K562 (cell line): Measurements from ENCODE around the gene CNGB1. TPM values are rescaled to one million over a fixed set of nuclear protein-coding genes. Genes with fewer than 3 reads are reported as not detected.

ENCODE experiments used
- ATAC-seq: fragments of 200-7000 bp; cut with Tn5 transposase; 3 replicates; pipeline ENCODE4 v1.9.1; 2020; ENCODE audit warnings: moderate library complexity
- BruUV-seq: library from RNA; stranded (reverse); fragments of 400-500 nt; replicated peaks from 2 replicates; lab custom pipeline; 2021; lab: Mats Ljungman, UMichigan
- CTCF ChIA-PET: fragments of 300-600 bp; formaldehyde crosslinking; extraction: SDS; loops from one replicate; lab custom pipeline; 2021; ENCODE audit warnings: low intra/inter-chr PET ratio; lab: Yijun Ruan, JAX
- POLR2A ChIA-PET: fragments of 300-600, 350-650 bp; sonication (Branson Sonifier 250); formaldehyde crosslinking; extraction: SDS; loops from one replicate; lab custom pipeline; 2021; ENCODE audit warnings: antibody characterized with exemption, inconsistent platforms; lab: Yijun Ruan, JAX
- DNase-seq, 4 experiments: peaks; one replicate each; pipeline versions ENCODE4 v3.0.0 to v3.0.0-alpha.2; 2011 to 2018; ENCODE audit warnings: low spot score in 3 of 4, mixed read lengths in 3 of 4; ENCODE audit errors: extremely low read depth in 1 of 4
- FAIRE-seq: peaks from 2 replicates; lab custom pipeline; 2011; peaks lifted over from hg19 to GRCh38; lab: Jason Lieb, UNC
- H2AFZ ChIP-seq: 2 replicates; pipeline ENCODE4 v1.6.0; 2011; ENCODE audit warnings: low read depth, low read length, control low read depth, inconsistent platforms
- H3K27ac ChIP-seq: fragments of 200-600 bp; 3 replicates; pipeline ENCODE4 v1.8.0; 2011; ENCODE audit warnings: low read depth, mild to moderate bottlenecking, control low read depth, inconsistent platforms, low read length, moderate library complexity, mixed read lengths; ENCODE audit errors: extremely low read depth
- H3K27me3 ChIP-seq, 2 experiments: fragments of 300-600 bp in 1 of 2; 2 replicates in 1 of 2; 3 replicates in 1 of 2; pipeline versions ENCODE4 v1.6.0 to v1.8.0; 2011; ENCODE audit warnings: inconsistent platforms in 2 of 2, low read length in 2 of 2, mild to moderate bottlenecking in 1 of 2, mixed read lengths in 1 of 2, moderate library complexity in 1 of 2; ENCODE audit not compliant: control insufficient read depth in 2 of 2, insufficient read depth in 2 of 2
- H3K36me3 ChIP-seq: fragments of 300-600 bp; 3 replicates; pipeline ENCODE4 v1.8.0; 2011; ENCODE audit warnings: mild to moderate bottlenecking, low read length, inconsistent platforms; ENCODE audit not compliant: control insufficient read depth, insufficient read depth
- H3K4me1 ChIP-seq, 2 experiments: fragments of 200-600 bp in 1 of 2; replicated peaks in 1 of 2; 2 replicates in 1 of 2; 3 replicates in 1 of 2; pipeline versions ENCODE4 v1.5.1 to v1.8.0; 2011; ENCODE audit warnings: inconsistent platforms in 2 of 2, low read length in 2 of 2, mild to moderate bottlenecking in 1 of 2, mixed read lengths in 1 of 2, moderate library complexity in 1 of 2; ENCODE audit not compliant: control insufficient read depth in 2 of 2, insufficient read depth in 2 of 2
- H3K4me2 ChIP-seq: 2 replicates; pipeline ENCODE4 v1.6.1; 2011; ENCODE audit warnings: low read length, control low read depth, inconsistent platforms, mixed read lengths; ENCODE audit not compliant: insufficient read depth
- H3K4me3 ChIP-seq: fragments of 200-600 bp; sonication (generic), shearing (Covaris generic); 2 replicates; pipeline ENCODE4 v1.5.1; 2016; ENCODE audit warnings: control low read depth, inconsistent platforms
- H3K79me2 ChIP-seq: fragments of 200-600 bp; 3 replicates; pipeline ENCODE4 v1.8.0; 2011; ENCODE audit warnings: low read length, inconsistent platforms; ENCODE audit not compliant: control insufficient read depth, insufficient read depth
- H3K9ac ChIP-seq, 2 experiments: 2 replicates each; pipeline versions ENCODE4 v1.6.0 to v1.6.1; 2011; ENCODE audit warnings: low read depth in 2 of 2, low read length in 2 of 2, control low read depth in 1 of 2, inconsistent platforms in 1 of 2, mild to moderate bottlenecking in 1 of 2, mixed read lengths in 1 of 2; ENCODE audit not compliant: insufficient read depth in 1 of 2
- H3K9me1 ChIP-seq: one replicate; pipeline ENCODE4 v1.6.0; 2011; ENCODE audit warnings: inconsistent platforms, mild to moderate bottlenecking, low read length, moderate library complexity; ENCODE audit not compliant: control insufficient read depth, insufficient read depth
- H3K9me3 ChIP-seq: replicated peaks from 2 replicates; pipeline ENCODE4 v1.5.1; 2011; ENCODE audit warnings: low read depth, low read length, inconsistent platforms; ENCODE audit not compliant: control insufficient read depth, insufficient read depth
- H4K20me1 ChIP-seq: replicated peaks from 2 replicates; pipeline ENCODE4 v1.6.1; 2011; ENCODE audit warnings: low read length, inconsistent platforms, mixed read lengths; ENCODE audit not compliant: control insufficient read depth, insufficient read depth
- ATF3 ChIP-seq, 2 experiments: fragments of 450-650 bp in 1 of 2; sonication (generic) in 1 of 2; formaldehyde crosslinking in 1 of 2; IDR thresholded peaks in 1 of 2; conservative IDR thresholded peaks in 1 of 2; 2 replicates each; pipeline versions ENCODE4 v1.6.1 to v1.8.1; 2016 to 2023; ENCODE audit warnings: mild to moderate bottlenecking in 2 of 2, moderate library complexity in 2 of 2, inconsistent platforms in 1 of 2, missing genetic modification reagents in 1 of 2
- HDAC2 ChIP-seq: fragments of 450-650 bp; IDR thresholded peaks from 2 replicates; pipeline ENCODE4 v1.6.1; 2016; ENCODE audit warnings: mild to moderate bottlenecking
- JUND ChIP-seq, 2 experiments: IDR thresholded peaks; 2 replicates in 1 of 2; 3 replicates in 1 of 2; pipeline ENCODE4 v1.6.1; 2011; ENCODE audit warnings: borderline replicate concordance in 2 of 2, low read depth in 2 of 2, low read length in 2 of 2, improper control_type of control experiment in 1 of 2, missing biosample characterization in 1 of 2, missing genetic modification characterization in 1 of 2, missing genetic modification reagents in 1 of 2
- L3MBTL2 ChIP-seq: fragments of 450-650 bp; IDR thresholded peaks from 2 replicates; pipeline ENCODE4 v1.6.1; 2016; ENCODE audit warnings: mild to moderate bottlenecking, moderate library complexity
- LCOR ChIP-seq: sonication (generic); formaldehyde crosslinking; IDR thresholded peaks from 2 replicates; pipeline ENCODE4 v1.8.0; 2022; ENCODE audit warnings: mild to moderate bottlenecking, missing genetic modification reagents
- NCOA1 ChIP-seq: fragments of 450-650 bp; IDR thresholded peaks from 2 replicates; pipeline ENCODE4 v1.6.1; 2016; ENCODE audit warnings: low read depth
- SMC3 ChIP-seq: conservative IDR thresholded peaks from 2 replicates; pipeline ENCODE4 v1.6.1; 2011; ENCODE audit warnings: low read depth, low read length, improper control_type of control experiment; ENCODE audit not compliant: insufficient read depth
- TRIM28 ChIP-seq: fragments of 450-650 bp; IDR thresholded peaks from 2 replicates; pipeline ENCODE4 v1.6.1; 2017
- ZBTB7A ChIP-seq: IDR thresholded peaks from 2 replicates; pipeline ENCODE4 v1.6.1; 2011; ENCODE audit warnings: low read depth, mild to moderate bottlenecking, low read length, moderate library complexity, borderline replicate concordance; ENCODE audit not compliant: control insufficient read depth
- ZNF24 ChIP-seq: fragments of 450-650 bp; IDR thresholded peaks from 2 replicates; pipeline ENCODE4 v1.6.1; 2016
- ZNF592 ChIP-seq: fragments of 450-650 bp; IDR thresholded peaks from 2 replicates; pipeline ENCODE4 v1.6.1; 2017; ENCODE audit warnings: antibody characterized with exemption, mild to moderate bottlenecking
- ZNF695 ChIP-seq: fragments of 450-650 bp; formaldehyde crosslinking; IDR thresholded peaks from 2 replicates; pipeline ENCODE4 v1.4.0; 2020; ENCODE audit warnings: mild to moderate bottlenecking, moderate library complexity
- WGBS: fragments of 100-300 bp; shearing (Covaris generic); methylation state at CpG from one replicate; pipeline ENCODE4 v1.1.6; 2016; ENCODE audit warnings: low coverage, mixed read lengths; ENCODE audit not compliant: insufficient coverage; ENCODE audit errors: missing lambda C conversion rate; 5-methylcytosine and 5-hydroxymethylcytosine counted together
- in situ Hi-C: fragments of 300-500 bp; cut with MboI; formaldehyde crosslinking; loops from 4 replicates; pipeline ENCODE4 v1.15.0; 2018; ENCODE audit warnings: inconsistent platforms, mixed read lengths
- intact Hi-C: fragments of 100-400 bp; cut with micrococcal nuclease; formaldehyde crosslinking; loops from 2 replicates; pipeline ENCODE4 v1.14.2; 2022
- polyA plus RNA-seq, 8 experiments: library from polyadenylated mRNA; depleted of rRNA in 4 of 8; stranded (reverse) in 5 of 8; unstranded in 3 of 8; fragments of >200 nt; fragmentation: Nextera tagmentation in 2 of 8; fragmentation: Illumina TruSeq in 1 of 8; extraction: Ambion mirVana in 2 of 8; extraction: Trizol in 1 of 8; gene quantifications; 2 replicates each; pipeline versions ENCODE4 v1.2.1 to v1.2.3, GENCODE V29; 2011 to 2014; ENCODE audit warnings: inconsistent platforms in 1 of 8, missing spikeins in 1 of 8
- total RNA-seq, 7 experiments: library from RNA; depleted of rRNA in 6 of 7; stranded (reverse); fragments of >200 nt in 6 of 7; fragmentation: Illumina TruSeq in 2 of 7; extraction: Trizol in 2 of 7; gene quantifications; 2 replicates each; pipeline versions ENCODE4 v1.2.1 to v1.2.3, GENCODE V29; 2011 to 2021; ENCODE audit warnings: low replicate concordance in 1 of 7
- TF ChIP-seq, protein P1 (sequence below): fragments of 450-650 bp; IDR thresholded peaks from 2 replicates; pipeline ENCODE4 v1.6.1; 2018; ENCODE audit warnings: mild to moderate bottlenecking, low read depth; ENCODE audit not compliant: partially characterized antibody

CNGB1 gene
- total and polyA plus RNA-seq, 9 of the 15 experiments (the other 6 are each of a cell fraction or from before 2014, with no cell fraction given): not detected

GRCh38 chr16:57859331-57859730, 111.6 kb downstream of the CNGB1 start:
- H3K4me2 ChIP-seq: peak overlapping the region; percentile 39; the same call in 1 of the 2 replicates
- H2AFZ ChIP-seq: peak overlapping the region; percentile 84
- peak; percentile 93 for ATAC-seq
- H3K36me3 ChIP-seq: no peaks in the 10 kb centered on the region; the same call in 2 of the 3 replicates
- in situ Hi-C loops (no loop called here), intact Hi-C loops (loop anchor here (2.0 kb wide), 1 partner anchor 59 kb away; no protein-coding TSS in a partner anchor)
- peaks cover 3 to 14% of the 10 kb centered on the region in 2 experiments; a peak in 3 of 5 replicates for H3K4me1 ChIP-seq
- H3K9me1 ChIP-seq: no peaks in the 10 kb centered on the region
- no peak overlapping the region for H3K9ac ChIP-seq
- peaks cover 5% of the 10 kb centered on the region in 2 experiments; a peak in 2 of 5 replicates for H3K27me3 ChIP-seq
- no peak overlapping the region for H3K27ac ChIP-seq
- no peaks in the 10 kb centered on the region for H3K9me3 ChIP-seq
- no peaks in the 10 kb centered on the region for H4K20me1 ChIP-seq
- no peak overlapping the region for H3K4me3 ChIP-seq
- H3K79me2 ChIP-seq: no peaks in the 10 kb centered on the region
- ChIA-PET POLR2A (interaction anchor here (0.6 to 0.7 kb wide), 2 partner anchors 9 to 48 kb away, joined by 3 read pairs; no protein-coding TSS in a partner anchor), CTCF (interaction anchor here (0.6 to 1.2 kb wide), 2 partner anchors 211 to 262 kb away, joined by 3 read pairs; no protein-coding TSS in a partner anchor)
- FAIRE-seq: peak; percentile 84
- 4% methylated on average over 5 of the region's 5 CpGs for WGBS
- peak; percentile 43 to 70 (median 61) for DNase-seq
- no TSS peak for BruUV-seq
- TF ChIP-seq L3MBTL2 (peak; percentile 61; the same call in 1 of the 2 replicates), SMC3 (peak; percentile 23; the same call in 1 of the 2 replicates), NCOA1 (no peak), HDAC2 (0 out of 2 replicates have a peak, but pooled peaks have one; percentile 21), ZNF592 (no peak), ZBTB7A (peak; percentile 27; the same call in 1 of the 2 replicates), JUND (IDR thresholded peaks at IDR 0.05; ENCODE audit: borderline replicate concordance, low read depth, low read length) (peak; percentile 28; the same call in 1 of the 2 replicates), JUND (tag; IDR thresholded peaks at IDR 0.05; ENCODE audit: borderline replicate concordance, low read depth, low read length) (peak; percentile 54; the same call in 1 of the 3 replicates), ZNF24 (peak; percentile 98), ATF3 (IDR thresholded peaks at IDR 0.05) (0 out of 2 replicates have a peak, but pooled peaks have one; percentile 7), ATF3 (CRISPR knock-in tag; conservative IDR thresholded peaks at IDR 0.05) (no peak), TRIM28 (peak; percentile 71; the same call in 1 of the 2 replicates), ZNF695 (CRISPR knock-in tag) (no peak), LCOR (CRISPR knock-in tag) (peak; percentile 37; the same call in 1 of the 2 replicates)
- TF ChIP-seq, protein P1, sequence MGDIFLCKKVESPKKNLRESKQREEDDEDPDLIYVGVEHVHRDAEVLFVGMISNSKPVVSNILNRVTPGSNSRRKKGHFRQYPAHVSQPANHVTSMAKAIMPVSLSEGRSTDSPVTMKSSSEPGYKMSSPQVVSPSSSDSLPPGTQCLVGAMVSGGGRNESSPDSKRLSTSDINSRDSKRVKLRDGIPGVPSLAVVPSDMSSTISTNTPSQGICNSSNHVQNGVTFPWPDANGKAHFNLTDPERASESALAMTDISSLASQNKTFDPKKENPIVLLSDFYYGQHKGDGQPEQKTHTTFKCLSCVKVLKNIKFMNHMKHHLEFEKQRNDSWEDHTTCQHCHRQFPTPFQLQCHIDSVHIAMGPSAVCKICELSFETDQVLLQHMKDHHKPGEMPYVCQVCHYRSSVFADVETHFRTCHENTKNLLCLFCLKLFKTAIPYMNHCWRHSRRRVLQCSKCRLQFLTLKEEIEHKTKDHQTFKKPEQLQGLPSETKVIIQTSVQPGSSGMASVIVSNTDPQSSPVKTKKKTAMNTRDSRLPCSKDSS: no peak
